ENCODE results near the gene WDR45B.

- TF ChIP-seq CTCF (IDR thresholded peaks at IDR 0.05): no peak
- TF ChIP-seq POLR2A (IDR thresholded peaks at IDR 0.05): no peak
These were observed 36.1 kb upstream of the WDR45B start for GRCh38 chr17:82684228-82684841.
